ENCODE data around the gene GCAT.

DNA sequence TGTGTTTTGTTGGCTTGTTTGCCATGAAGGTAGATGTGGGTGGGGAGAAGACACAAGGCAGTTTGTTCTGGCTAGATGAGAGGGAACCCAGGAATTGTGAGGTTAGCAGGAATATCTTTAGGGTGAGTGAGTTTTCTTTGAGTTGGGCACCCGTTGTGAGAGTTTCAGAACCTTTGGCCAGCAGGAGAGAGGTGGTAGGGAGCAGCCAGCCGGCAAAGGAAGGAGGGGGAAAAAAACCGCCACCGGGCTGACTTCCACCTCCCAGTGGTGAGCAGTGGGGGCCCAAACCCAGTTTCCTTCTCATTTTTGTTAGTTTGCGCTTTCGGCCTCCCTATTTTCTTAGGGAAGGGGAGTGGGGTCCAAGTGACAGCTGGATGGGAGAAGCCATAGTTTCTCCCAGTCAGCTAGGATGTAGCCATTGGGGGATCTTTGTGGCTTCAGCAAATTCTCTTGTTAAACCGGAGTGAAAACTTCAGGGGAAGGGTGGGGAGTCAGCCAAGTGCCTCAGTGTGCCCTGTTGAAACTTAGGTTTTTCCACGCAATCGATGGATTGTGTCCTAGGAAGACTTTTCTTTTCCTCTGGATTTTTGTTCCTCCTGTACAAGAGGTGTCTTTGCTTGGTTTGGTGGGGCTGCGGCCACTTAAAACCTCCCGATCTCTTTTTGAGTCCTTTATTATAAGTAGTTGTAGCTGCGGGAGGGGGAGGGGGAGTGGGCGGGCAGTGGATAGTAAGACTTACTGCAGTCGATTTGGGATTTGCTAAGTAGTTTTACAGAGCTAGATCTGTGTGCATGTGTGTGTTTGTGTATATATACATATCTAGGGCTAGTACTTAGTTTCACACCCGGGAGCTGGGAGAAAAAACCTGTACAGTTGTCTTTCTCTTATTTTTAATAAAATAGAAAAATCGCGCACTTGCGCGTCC, 1.1 kb upstream of the GCAT start:
- TF ChIP-seq, protein P1, sequence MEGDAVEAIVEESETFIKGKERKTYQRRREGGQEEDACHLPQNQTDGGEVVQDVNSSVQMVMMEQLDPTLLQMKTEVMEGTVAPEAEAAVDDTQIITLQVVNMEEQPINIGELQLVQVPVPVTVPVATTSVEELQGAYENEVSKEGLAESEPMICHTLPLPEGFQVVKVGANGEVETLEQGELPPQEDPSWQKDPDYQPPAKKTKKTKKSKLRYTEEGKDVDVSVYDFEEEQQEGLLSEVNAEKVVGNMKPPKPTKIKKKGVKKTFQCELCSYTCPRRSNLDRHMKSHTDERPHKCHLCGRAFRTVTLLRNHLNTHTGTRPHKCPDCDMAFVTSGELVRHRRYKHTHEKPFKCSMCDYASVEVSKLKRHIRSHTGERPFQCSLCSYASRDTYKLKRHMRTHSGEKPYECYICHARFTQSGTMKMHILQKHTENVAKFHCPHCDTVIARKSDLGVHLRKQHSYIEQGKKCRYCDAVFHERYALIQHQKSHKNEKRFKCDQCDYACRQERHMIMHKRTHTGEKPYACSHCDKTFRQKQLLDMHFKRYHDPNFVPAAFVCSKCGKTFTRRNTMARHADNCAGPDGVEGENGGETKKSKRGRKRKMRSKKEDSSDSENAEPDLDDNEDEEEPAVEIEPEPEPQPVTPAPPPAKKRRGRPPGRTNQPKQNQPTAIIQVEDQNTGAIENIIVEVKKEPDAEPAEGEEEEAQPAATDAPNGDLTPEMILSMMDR (IDR thresholded peaks at IDR 0.05) = no peak
- no peak for TF ChIP-seq POLR2AphosphoS5 (IDR thresholded peaks at IDR 0.05)
- TF ChIP-seq POLR2A (IDR thresholded peaks at IDR 0.05) = no peak
- no peak for TF ChIP-seq EP300 (IDR thresholded peaks at IDR 0.05)
